Muscle layer of duodenum (tissue), 2 donors: ENCODE results near the gene GLP2R.

Experiments used
- H3K27ac ChIP-seq: one replicate; pipeline ENCODE4 v1.7.0; 2013; ENCODE audit warnings: mild to moderate bottlenecking, low read length
- H3K27me3 ChIP-seq: one replicate; pipeline ENCODE4 v1.7.0; 2013; ENCODE audit warnings: low read depth, mild to moderate bottlenecking, control low read depth, low read length
- H3K36me3 ChIP-seq, 2 donors: one replicate each; pipeline ENCODE4 v1.7.0; 2013; ENCODE audit warnings: low read length in 2 of 2, control low read depth in 1 of 2, mild to moderate bottlenecking in 1 of 2; ENCODE audit not compliant: insufficient read depth in 2 of 2, control insufficient read depth in 1 of 2
- H3K4me1 ChIP-seq, 2 donors: one replicate each; pipeline ENCODE4 v1.7.0; 2013; ENCODE audit warnings: low read length in 2 of 2, mild to moderate bottlenecking in 2 of 2, control low read depth in 1 of 2, moderate library complexity in 1 of 2; ENCODE audit not compliant: insufficient read depth in 2 of 2, control insufficient read depth in 1 of 2
- H3K4me3 ChIP-seq, 2 donors: one replicate each; pipeline ENCODE4 v1.7.0; 2013; ENCODE audit warnings: low read length in 2 of 2, low read depth in 1 of 2, mild to moderate bottlenecking in 1 of 2
- H3K9me3 ChIP-seq, 2 donors: one replicate each; pipeline ENCODE4 v1.7.0; 2013; ENCODE audit warnings: low read length in 2 of 2, control low read depth in 1 of 2, mild to moderate bottlenecking in 1 of 2; ENCODE audit not compliant: control insufficient read depth in 1 of 2
- donor health status: healthy.

Gene GLP2R

DNA sequence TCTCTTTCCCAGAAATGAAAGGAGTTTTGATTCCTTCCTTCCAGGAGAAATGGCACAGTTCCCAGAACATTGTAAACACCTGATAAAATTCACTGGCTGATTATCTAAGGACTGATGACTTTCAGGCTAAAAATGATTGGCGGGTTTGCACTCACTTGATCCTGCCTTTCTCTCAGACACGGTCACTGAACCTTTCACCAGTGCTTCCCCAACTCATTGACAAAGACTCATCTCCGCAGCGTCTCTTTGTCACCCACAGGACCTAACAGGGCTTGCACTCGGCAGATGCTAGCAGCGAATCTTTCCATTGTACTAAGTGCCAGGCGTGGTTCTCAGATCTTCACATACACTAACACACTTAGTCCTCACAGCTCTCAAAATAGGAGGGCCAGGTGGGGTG is 27.0 kb upstream of the GLP2R start:
- Histone ChIP-seq H3K4me3 (no peak overlapping the region), H3K27ac (no peak overlapping the region), H3K9me3 (peaks cover 0 to 1% of the 10 kb centered on the region in 2 donors), H3K36me3 (no peaks in the 10 kb centered on the region), H3K27me3 (no peaks in the 10 kb centered on the region), H3K4me1 (no peaks in the 10 kb centered on the region)

DNA sequence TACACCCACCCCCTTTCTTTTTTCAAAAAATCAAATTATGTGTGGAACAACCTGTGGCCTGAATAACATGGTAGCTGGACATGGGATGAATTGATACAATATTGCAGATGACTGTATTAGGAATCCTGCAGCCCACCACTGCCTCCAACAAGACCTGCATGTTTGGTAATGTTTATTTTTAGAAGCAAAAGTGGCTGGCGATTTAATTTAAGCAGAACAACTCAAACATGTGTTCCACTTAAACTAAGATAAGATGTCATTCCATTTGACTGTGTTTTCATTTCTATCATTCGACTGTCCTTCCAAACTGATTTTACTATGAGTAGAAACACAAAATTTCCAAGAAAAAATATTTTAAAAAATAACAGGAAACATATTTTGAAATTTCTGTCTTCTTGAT is 24.2 kb upstream of the GLP2R start:
- Histone ChIP-seq H3K27ac (no peak overlapping the region), H3K4me3 (no peak overlapping the region)

DNA sequence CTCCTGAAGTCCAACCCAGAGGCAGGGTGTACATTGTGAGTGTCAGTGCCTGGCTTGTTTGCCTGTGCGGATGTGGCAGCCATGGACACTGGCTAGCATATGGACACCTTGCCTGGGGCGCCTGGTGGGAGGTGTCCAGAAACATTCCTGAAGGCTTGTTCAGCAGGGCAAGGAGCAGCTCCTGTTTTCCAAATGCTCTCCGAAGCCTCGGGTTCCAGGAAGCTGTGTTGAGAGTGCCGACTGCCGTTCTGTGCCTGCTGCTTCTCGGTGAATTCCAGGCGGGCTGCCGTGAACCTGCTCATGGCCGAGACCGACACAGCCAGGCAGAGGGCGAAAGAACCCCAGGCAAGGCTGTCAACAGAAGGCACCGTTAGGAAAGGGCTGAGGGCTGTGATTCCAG is 23.4 kb upstream of the GLP2R start:
- Histone ChIP-seq H3K27ac (no peak overlapping the region), H3K9me3 (peaks cover 0 to 11% of the 10 kb centered on the region in 2 donors), H3K4me3 (no peak overlapping the region), H3K27me3 (no peaks in the 10 kb centered on the region), H3K4me1 (no peaks in the 10 kb centered on the region), H3K36me3 (no peaks in the 10 kb centered on the region)

More for the DNA sequence above, 24.2 kb upstream of the GLP2R start:
- Histone ChIP-seq H3K9me3 (peaks cover 0 to 11% of the 10 kb centered on the region in 2 donors), H3K4me1 (no peaks in the 10 kb centered on the region), H3K27me3 (no peaks in the 10 kb centered on the region), H3K36me3 (no peaks in the 10 kb centered on the region)

DNA sequence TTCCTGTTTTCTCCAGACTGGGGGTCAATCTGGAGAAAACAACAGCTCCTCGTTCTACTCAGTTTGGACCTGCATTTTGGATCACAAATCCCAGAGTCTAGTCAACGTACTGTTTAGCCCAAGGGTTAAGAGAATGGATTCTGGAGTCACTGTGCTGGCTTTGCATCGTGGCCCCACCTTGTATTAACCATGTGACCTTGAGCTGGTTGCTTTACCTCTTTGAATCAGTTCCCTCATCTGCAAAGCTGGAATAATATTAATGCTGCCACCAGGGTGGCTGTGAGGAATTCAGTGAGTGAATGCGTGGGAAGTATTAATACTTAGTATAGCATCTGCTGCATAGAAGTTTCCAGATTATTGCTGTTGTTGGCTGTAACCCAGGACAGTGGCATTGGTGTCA is 23.0 kb upstream of the GLP2R start:
- H3K36me3 ChIP-seq: no peaks in the 10 kb centered on the region
- H3K27me3 ChIP-seq: no peaks in the 10 kb centered on the region
- H3K9me3 ChIP-seq: peaks cover 0 to 11% of the 10 kb centered on the region in 2 donors
- no peak overlapping the region for H3K4me3 ChIP-seq
- H3K4me1 ChIP-seq: no peaks in the 10 kb centered on the region
- no peak overlapping the region for H3K27ac ChIP-seq

DNA sequence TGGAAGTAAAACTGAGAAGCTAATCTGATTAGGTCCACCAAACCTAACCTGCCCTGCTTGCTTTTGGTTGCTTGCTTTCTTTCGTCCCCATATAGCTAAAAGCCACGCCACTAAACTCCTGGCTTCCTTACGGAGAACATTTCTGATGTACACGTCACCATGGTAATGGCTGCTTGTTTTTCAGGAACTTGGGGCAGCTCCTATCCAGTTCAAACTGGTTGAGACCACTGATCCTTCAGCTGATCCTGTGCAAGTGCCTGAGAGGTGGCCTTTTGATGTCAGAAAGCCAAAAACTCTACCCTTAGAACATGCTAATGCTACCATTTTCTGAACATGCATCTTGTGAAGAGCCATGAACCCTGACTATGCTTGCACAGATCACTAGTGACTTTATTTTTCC is 20.0 kb upstream of the GLP2R start:
- Histone ChIP-seq H3K27ac (no peak overlapping the region), H3K9me3 (peaks cover 0 to 11% of the 10 kb centered on the region in 2 donors), H3K36me3 (no peaks in the 10 kb centered on the region), H3K27me3 (no peaks in the 10 kb centered on the region), H3K4me3 (no peak overlapping the region), H3K4me1 (no peaks in the 10 kb centered on the region)

DNA sequence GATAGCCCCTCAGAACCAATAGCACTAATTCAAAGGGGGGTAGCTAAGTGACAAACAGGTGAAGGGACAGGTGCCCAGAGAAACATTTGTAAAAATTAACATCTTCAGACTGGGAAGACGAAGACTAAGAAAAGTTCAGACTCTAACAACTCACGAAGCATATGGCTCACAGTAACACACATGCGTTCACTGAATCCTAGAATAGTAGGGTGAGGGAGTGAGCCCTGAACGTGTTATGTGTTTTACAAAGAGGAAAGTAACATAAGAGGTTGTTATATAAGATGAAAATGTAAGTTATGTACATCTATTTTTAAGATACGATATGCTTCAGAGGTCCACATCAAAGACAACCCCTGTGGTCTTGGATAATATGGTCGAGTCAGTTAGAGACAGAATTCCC is 19.0 kb upstream of the GLP2R start:
- H3K9me3 ChIP-seq: peaks cover 0 to 11% of the 10 kb centered on the region in 2 donors
- no peaks in the 10 kb centered on the region for H3K36me3 ChIP-seq
- H3K4me3 ChIP-seq: no peak overlapping the region
- no peaks in the 10 kb centered on the region for H3K27me3 ChIP-seq
- no peak overlapping the region for H3K27ac ChIP-seq
- H3K4me1 ChIP-seq: no peaks in the 10 kb centered on the region

DNA sequence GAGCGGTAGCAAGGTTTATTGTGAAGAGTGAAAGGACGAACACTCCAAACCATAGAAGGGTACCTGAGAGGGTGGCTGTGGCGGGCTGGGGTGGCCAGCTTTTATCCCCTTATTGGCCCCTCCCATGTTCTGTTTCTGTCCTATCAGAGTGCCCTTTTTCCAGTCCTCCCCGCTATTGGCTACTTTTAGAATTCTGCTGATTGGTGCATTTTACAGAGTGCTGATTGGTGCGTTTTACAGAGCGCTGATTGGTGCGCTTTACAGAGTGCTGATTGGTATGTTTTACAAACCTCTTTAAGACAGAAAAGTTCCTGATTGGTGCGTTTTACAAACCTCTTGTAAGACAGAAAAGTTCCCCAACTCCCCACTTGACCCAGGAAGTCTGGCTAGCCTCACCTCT is 16.3 kb upstream of the GLP2R start:
- Histone ChIP-seq H3K9me3 (peaks cover 0 to 3% of the 10 kb centered on the region in 2 donors), H3K27ac (no peak overlapping the region), H3K36me3 (no peaks in the 10 kb centered on the region), H3K4me1 (no peaks in the 10 kb centered on the region), H3K27me3 (no peaks in the 10 kb centered on the region), H3K4me3 (no peak overlapping the region)

DNA sequence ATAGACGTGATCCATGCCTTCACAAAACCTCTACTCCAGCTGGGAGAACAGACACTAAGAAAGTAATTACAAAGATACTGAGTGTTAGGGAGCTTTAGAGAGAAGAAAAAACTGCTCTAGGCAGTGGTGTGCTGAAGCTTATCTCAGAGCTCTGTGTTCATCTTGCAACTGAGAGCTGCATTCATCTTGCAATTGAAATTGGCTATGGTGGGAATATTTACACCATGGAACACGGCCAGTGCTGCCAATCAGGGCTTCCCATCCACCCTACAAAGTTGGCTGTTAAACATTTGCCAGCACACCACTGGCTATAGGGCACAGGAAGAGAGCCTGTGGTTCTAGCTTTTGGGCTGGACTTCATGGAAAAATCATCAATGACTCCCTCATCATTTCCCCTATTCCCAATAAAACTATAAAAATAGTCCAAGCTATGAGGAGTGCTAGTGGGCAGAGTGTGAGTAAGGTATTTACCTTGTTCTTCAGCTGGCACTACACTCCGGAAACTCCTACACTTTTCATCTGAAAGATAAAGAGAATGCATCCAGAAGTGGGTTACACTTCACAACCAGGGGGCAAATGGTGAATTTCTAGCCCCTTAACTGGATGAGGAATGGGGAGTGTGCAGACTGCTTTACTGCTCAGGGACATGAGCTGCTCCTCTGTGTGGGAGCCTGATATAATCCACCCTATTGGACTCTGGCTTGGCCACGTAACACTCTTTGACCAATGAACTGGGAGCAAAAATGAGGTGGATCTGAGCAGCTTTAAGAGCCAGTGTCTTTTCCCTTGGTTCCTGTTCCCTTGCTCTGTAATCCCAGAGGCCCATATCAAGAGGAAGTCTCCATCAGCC is 15.4 kb upstream of the GLP2R start:
- Histone ChIP-seq H3K9me3 (no peaks in the 10 kb centered on the region), H3K27ac (no peak overlapping the region), H3K36me3 (no peaks in the 10 kb centered on the region), H3K27me3 (no peaks in the 10 kb centered on the region), H3K4me3 (no peak overlapping the region), H3K4me1 (no peaks in the 10 kb centered on the region)

DNA sequence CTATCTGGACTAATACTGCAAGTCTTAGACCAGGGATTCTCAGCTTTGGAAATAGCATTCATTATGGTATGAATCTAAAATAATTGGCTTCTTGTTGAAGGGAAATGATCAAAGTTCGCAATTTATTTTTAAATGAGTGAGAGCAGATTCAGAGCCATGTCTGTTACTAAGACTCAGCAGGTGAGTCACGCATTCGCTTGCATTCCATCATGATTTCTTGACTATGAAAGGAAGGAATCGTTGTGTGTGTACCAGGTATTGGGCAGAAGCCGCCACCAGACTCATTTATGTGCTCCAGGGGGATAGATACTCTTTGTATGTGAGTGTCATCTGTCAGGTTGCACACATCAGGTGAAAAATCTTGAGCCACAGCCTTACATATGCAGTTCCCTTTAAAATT is 14.6 kb upstream of the GLP2R start:
- H3K9me3 ChIP-seq: no peaks in the 10 kb centered on the region
- H3K4me1 ChIP-seq: no peaks in the 10 kb centered on the region
- H3K27ac ChIP-seq: no peak overlapping the region
- no peaks in the 10 kb centered on the region for H3K36me3 ChIP-seq
- no peaks in the 10 kb centered on the region for H3K27me3 ChIP-seq
- H3K4me3 ChIP-seq: no peak overlapping the region

DNA sequence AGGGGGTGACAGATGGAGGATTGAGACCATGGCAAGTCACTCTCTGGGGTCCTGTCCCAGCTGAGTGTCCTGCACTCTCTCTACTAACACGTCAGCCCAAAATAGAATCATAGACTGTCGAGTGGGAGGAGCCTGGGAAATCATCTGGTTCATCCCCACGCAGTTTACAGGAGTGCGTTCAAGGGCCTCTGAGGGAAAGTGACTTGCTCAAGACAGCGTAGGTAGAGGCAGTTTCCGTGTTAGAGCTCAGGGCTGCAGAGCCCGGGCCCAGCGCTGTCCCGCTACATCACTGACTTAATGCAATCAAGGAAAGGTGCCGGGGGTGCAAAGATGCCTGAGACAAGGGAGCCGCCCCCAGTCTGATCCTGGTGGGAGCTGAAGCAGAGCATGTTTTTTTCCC is 14.2 kb upstream of the GLP2R start:
- Histone ChIP-seq H3K27ac (no peak overlapping the region), H3K9me3 (no peaks in the 10 kb centered on the region), H3K36me3 (no peaks in the 10 kb centered on the region), H3K27me3 (no peaks in the 10 kb centered on the region), H3K4me3 (no peak overlapping the region), H3K4me1 (no peaks in the 10 kb centered on the region)

DNA sequence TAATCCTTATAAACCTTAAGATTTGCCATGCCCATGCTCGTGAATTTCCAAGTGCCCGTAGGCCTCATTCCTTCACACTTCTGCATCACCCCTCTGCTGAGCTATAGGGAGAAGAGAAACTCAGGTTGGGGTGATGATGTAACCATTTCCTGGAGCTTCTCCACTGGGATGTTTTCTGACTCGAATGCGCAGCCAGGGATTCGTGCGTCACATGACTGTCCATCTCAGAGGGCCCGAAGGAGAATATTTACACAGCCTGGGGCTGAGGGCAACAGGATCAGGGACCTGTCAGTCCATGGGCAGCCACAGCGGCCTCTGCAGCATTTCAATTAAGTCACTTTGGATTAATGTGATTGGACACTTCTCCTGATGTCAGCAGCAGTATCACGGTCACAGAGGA is 12.6 kb upstream of the GLP2R start:
- Histone ChIP-seq H3K4me3 (no peak overlapping the region), H3K9me3 (no peaks in the 10 kb centered on the region), H3K27me3 (no peaks in the 10 kb centered on the region), H3K27ac (no peak overlapping the region), H3K36me3 (no peaks in the 10 kb centered on the region), H3K4me1 (no peaks in the 10 kb centered on the region)
